Mesothelial cell of epicardium (in vitro differentiated cells): ENCODE data around the gene PTPRZ1. TPM values are rescaled to one million over a fixed set of nuclear protein-coding genes. Genes with fewer than 3 reads are reported as not detected.

Experiments used
- DNase-seq, 2 experiments: peaks; one replicate each; pipeline ENCODE4 v3.0.0; 2021; ENCODE audit warnings: low spot score in 2 of 2; ENCODE audit not compliant: unreplicated experiment in 2 of 2
- H3K27ac Mint-ChIP-seq: 2 replicates; pipeline ENCODE4 v1.8.0; 2021; ENCODE audit warnings: mixed read lengths
- H3K27me3 Mint-ChIP-seq: 2 replicates; pipeline ENCODE4 v1.8.0; 2021; ENCODE audit warnings: low read depth, mixed read lengths
- H3K36me3 Mint-ChIP-seq: 2 replicates; pipeline ENCODE4 v1.8.0; 2021; ENCODE audit warnings: mixed read lengths
- H3K4me1 Mint-ChIP-seq: 2 replicates; pipeline ENCODE4 v1.8.0; 2021; ENCODE audit warnings: mixed read lengths
- H3K4me3 Mint-ChIP-seq: 2 replicates; pipeline ENCODE4 v1.8.0; 2021; ENCODE audit warnings: mild to moderate bottlenecking, moderate library complexity, mixed read lengths
- H3K9me3 Mint-ChIP-seq: 2 replicates; pipeline ENCODE4 v1.8.0; 2021; ENCODE audit warnings: mixed read lengths
- CTCF ChIP-seq: fragments of 200-600 bp; sonication (generic); IDR thresholded peaks from one replicate; pipeline ENCODE4 v1.5.0; 2021; ENCODE audit warnings: antibody characterized with exemption; ENCODE audit not compliant: unreplicated experiment
- total RNA-seq: library from RNA; stranded (reverse); gene quantifications from 3 replicates; pipeline ENCODE4 v1.2.1, GENCODE V29; 2021

Gene PTPRZ1
- total RNA-seq, 1 donor from 2014 or later, result 3.4 TPM

GRCh38 chr7:122035876-122036275 is 162.9 kb downstream of the PTPRZ1 start:
- TF ChIP-seq CTCF, result no peak
- Mint-ChIP-seq H3K9me3 (no peaks in the 10 kb centered on the region), H3K27me3 (no peaks in the 10 kb centered on the region), H3K4me1 (peaks cover 2% of the 10 kb centered on the region), H3K36me3 (no peaks in the 10 kb centered on the region), H3K4me3 (no peak overlapping the region), H3K27ac (no peak overlapping the region)
- DNase-seq, result no peak

- Mint-ChIP-seq H3K36me3 (no peaks in the 10 kb centered on the region), H3K27ac (no peak overlapping the region), H3K4me3 (no peak overlapping the region), H3K4me1 (peaks cover 2% of the 10 kb centered on the region), H3K9me3 (no peaks in the 10 kb centered on the region), H3K27me3 (no peaks in the 10 kb centered on the region)
- TF ChIP-seq CTCF, result no peak
- no peak for DNase-seq
Measured at GRCh38 chr7:122038134-122038533, 165.2 kb downstream of the PTPRZ1 start.

GRCh38 chr7:122038904-122039303 is 165.9 kb downstream of the PTPRZ1 start:
- Mint-ChIP-seq H3K4me1 (peaks cover 2% of the 10 kb centered on the region), H3K4me3 (no peak overlapping the region), H3K9me3 (no peaks in the 10 kb centered on the region), H3K36me3 (no peaks in the 10 kb centered on the region), H3K27me3 (no peaks in the 10 kb centered on the region), H3K27ac (no peak overlapping the region)
- DNase-seq, result no peak
- no peak for TF ChIP-seq CTCF

- no peaks in the 10 kb centered on the region for H3K9me3 Mint-ChIP-seq
- no peak for DNase-seq
- H3K4me1 Mint-ChIP-seq, result peaks cover 2% of the 10 kb centered on the region
- no peak overlapping the region for H3K27ac Mint-ChIP-seq
- no peaks in the 10 kb centered on the region for H3K36me3 Mint-ChIP-seq
- TF ChIP-seq CTCF, result no peak
- no peak overlapping the region for H3K4me3 Mint-ChIP-seq
- no peaks in the 10 kb centered on the region for H3K27me3 Mint-ChIP-seq
Measured at GRCh38 chr7:122040147-122040546, 167.2 kb downstream of the PTPRZ1 start.

DNA sequence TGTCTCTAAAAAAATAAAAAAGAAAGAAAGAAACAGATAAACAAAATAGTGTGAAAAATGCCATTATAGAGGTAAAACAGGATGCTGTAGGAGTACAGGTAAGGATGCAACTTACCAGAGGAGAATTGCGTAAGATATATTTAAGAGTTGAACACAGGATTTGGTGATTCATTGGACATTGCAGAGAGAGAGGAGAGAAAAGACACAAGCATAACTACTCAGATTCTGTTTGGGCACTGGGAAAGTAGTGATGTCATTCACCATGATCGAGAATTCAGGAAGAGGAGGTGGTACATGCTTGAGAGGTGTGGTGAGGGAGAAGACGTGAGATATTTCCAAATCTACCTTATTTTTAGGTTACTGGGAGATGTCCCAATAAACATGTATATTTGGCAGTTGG is 173.4 kb downstream of the PTPRZ1 start:
- no peak for DNase-seq
- H3K4me1 Mint-ChIP-seq, result no peaks in the 10 kb centered on the region
- no peak overlapping the region for H3K4me3 Mint-ChIP-seq
- H3K9me3 Mint-ChIP-seq, result no peaks in the 10 kb centered on the region
- TF ChIP-seq CTCF, result no peak
- H3K36me3 Mint-ChIP-seq, result no peaks in the 10 kb centered on the region
- no peaks in the 10 kb centered on the region for H3K27me3 Mint-ChIP-seq
- H3K27ac Mint-ChIP-seq, result no peak overlapping the region

DNA sequence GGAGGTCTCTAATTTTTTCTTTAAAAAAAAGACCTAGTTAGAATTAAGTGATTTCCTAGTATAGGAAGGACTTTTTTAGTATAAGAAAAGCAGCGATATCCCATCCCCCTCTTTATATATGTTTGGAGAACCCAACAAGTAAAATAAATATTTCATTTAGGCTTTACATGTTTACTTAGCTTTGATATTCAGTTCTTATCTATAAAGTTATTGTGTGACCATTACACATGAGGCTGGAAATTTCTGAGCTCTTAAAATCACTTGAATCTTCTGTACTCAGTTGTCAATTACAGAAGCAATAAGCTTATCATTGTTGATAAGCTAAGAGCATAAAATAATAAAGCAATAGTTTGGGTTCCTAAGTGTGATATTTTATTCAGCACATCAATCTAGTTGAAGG is 181.4 kb downstream of the PTPRZ1 start:
- no peaks in the 10 kb centered on the region for H3K9me3 Mint-ChIP-seq
- no peaks in the 10 kb centered on the region for H3K36me3 Mint-ChIP-seq
- no peak overlapping the region for H3K4me3 Mint-ChIP-seq
- H3K4me1 Mint-ChIP-seq, result peaks cover 1% of the 10 kb centered on the region
- TF ChIP-seq CTCF, result no peak
- no peak for DNase-seq
- no peaks in the 10 kb centered on the region for H3K27me3 Mint-ChIP-seq
- H3K27ac Mint-ChIP-seq, result no peak overlapping the region
